C4-2B (cell line): ENCODE measurements around the gene CCSER1.

Source experiments
- CTCF ChIP-seq: fragments of 450-650 bp; conservative IDR thresholded peaks from 2 replicates; pipeline ENCODE4 v1.5.1; 2017; ENCODE audit warnings: mild to moderate bottlenecking
- ZFX ChIP-seq: fragments of 450-650 bp; IDR thresholded peaks from 2 replicates; pipeline ENCODE4 v1.6.1; 2017

DNA sequence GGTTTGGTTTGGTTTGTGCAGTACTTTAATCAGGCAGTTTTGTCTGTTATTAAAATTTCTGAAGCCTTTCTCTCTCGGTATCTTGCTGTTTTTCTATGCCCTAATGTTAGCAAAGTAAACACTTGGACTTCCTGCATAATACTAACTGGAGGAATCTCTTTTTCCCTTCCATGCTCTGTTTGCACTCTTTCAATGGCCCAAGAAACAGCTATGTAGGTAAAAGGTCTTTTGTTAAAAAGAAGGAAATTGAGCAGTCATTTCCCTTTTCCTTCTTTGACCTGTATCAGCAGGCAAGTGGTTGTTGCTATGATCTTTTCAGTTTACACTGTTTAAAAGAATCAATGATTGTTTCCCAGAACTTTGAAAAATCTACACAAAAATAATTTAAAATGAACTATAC is 82.7 kb downstream of the CCSER1 start:
- TF ChIP-seq CTCF (no peak), ZFX (no peak)
